Gastrocnemius medialis (tissue), 4 donors: ENCODE measurements around the gene SOCS7.

Experiments used
- POLR2A ChIP-seq, 2 donors: fragments of 450-650 bp; IDR thresholded peaks; one replicate each; pipeline ENCODE4 v1.6.1; 2017; ENCODE audit warnings: antibody characterized with exemption in 2 of 2, mild to moderate bottlenecking in 2 of 2, moderate library complexity in 2 of 2
- TF ChIP-seq, protein P1 (sequence below), 5 experiments: fragments of 450-650 bp in 3 of 5; fragments of 200-600 bp in 2 of 5; sonication (generic) in 2 of 5; IDR thresholded peaks in 4 of 5; conservative IDR thresholded peaks in 1 of 5; 1 replicate in 4 of 5; 2 replicates in 1 of 5; pipeline ENCODE4 v1.5.1; 2016 to 2019; ENCODE audit warnings: antibody characterized with exemption in 5 of 5, mild to moderate bottlenecking in 3 of 5, moderate library complexity in 3 of 5

DNA sequence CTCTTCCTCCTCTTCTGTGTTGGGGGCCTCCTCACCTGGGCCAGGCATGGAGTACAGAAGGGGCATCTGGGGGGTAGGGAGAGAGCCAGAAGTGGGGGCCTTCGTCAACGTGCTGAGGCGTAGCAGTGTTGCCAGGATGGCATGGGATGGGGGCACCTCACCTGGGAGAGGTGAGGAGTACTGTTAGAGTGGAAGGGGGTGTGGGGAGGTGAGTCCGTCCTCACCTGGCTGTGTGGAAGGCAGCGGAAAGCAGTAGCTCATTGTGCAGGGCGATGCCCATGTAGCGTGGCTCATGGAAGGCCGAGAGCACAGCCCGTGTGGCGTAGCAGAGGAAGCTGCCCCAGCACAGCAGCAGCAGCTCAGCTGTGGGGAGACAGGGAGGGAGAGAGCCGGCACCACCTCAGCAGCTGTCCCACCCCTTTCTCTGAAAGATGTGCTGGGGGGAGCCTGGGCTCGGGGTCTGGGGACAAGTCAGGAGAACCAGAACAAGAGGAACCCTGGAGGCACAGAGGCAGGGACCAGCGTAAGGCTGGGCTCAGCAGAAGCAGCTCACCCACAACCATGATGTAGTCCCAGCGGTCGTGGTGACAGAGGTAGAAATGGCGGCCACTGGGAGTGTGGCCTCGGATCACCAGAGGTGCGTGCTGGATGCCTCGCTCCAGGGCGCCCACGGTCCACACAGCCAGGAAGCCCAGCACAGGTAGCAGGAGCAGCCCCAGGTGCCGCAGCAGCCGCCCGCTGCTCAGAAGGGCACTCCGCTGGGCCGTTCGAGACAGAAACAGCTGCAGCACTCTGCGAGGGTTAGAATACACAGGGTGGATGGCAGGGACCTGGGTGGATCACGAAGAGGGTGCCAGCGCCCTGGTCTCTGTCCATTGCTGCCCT lies 16.9 kb upstream of the SOCS7 start:
- TF ChIP-seq, protein P1, sequence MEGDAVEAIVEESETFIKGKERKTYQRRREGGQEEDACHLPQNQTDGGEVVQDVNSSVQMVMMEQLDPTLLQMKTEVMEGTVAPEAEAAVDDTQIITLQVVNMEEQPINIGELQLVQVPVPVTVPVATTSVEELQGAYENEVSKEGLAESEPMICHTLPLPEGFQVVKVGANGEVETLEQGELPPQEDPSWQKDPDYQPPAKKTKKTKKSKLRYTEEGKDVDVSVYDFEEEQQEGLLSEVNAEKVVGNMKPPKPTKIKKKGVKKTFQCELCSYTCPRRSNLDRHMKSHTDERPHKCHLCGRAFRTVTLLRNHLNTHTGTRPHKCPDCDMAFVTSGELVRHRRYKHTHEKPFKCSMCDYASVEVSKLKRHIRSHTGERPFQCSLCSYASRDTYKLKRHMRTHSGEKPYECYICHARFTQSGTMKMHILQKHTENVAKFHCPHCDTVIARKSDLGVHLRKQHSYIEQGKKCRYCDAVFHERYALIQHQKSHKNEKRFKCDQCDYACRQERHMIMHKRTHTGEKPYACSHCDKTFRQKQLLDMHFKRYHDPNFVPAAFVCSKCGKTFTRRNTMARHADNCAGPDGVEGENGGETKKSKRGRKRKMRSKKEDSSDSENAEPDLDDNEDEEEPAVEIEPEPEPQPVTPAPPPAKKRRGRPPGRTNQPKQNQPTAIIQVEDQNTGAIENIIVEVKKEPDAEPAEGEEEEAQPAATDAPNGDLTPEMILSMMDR (IDR thresholded peaks at IDR 0.05 in 4 of 5, conservative IDR thresholded peaks at IDR 0.05 in 1 of 5): no peak
- no peak for TF ChIP-seq POLR2A (IDR thresholded peaks at IDR 0.05)
